AML-193 (cell line): ENCODE results near the gene TMEM200B.
"Not testable (repeated sequence)": the region's sequence is repeated elsewhere in the genome, so short reads cannot be mapped to it uniquely, and the experiment has no call there.

Experiments
- DNase-seq, 2 experiments: peaks; one replicate each; lab custom pipeline; 2025; lab: John Stamatoyannopoulos, UW

Gene TMEM200B

DNA sequence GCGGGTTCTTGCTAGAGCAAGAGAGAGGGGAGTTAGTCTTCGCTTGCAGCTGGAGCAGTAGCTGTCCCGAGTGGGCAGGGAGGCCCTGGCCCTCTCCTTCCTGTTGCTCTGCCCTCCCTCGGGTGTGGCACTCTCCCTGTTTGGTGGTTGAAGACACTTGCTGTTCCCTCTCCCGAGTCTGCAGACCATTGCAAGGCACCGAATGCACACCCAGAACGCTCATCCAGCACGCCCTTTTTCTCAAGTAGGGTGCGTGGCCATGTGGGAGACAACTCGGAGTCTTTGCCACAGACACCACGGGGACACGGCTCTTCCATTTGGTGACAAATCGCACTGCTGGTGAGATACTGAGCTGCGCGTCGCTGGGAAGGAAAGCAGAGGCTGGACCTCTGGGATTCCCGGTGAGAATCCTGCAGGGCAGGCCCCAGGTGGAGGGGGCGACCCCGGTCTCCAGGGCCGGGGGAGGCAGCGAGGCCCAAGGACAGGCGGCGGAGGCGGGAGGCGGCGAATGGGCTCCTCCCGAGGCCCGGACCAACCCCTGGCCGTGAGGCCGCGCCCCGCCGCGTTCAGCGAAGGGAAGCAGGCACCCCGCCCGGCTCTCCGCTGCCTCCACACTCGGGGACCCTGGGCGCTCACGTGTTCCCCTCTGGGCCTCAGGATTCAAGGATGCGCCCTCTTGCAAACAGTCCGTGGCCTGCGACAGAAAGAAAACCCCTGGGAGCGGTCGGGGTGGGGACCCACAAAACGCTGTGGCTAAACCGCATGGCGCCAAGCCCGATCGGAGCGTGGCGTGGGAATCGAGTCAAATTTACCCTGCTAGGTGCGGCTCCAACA, 10.4 kb upstream of the TMEM200B start:
- DNase-seq = no peak

- DNase-seq = not testable (repeated sequence)
Observed at GRCh38 chr1:29131056-29131455, 7.4 kb upstream of the TMEM200B start.

GRCh38 chr1:29129916-29130315, 6.2 kb upstream of the TMEM200B start:
- no peak for DNase-seq

GRCh38 chr1:29128739-29129138, 5.0 kb upstream of the TMEM200B start:
- DNase-seq = no peak

DNA sequence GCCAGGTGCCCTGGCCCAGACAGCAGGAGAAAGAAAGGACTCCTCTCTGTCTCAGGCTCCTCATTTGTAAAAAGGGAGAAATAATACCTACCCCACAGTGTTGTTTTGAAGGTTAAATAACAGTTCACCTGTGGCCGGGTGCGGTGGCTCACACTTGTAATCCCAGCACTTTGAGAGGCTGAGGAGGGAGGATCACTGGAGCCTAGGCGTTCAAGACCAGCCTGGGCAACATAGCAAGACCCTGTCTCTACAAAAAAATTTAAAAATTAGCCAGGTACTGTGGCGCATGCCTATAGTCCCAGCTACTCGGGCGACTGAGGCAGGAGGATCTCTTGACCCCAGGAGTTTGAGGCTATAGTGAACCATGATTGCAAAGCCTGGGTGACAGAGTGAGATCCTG, 2.5 kb upstream of the TMEM200B start:
- no peak for DNase-seq

- no peak for DNase-seq
Observed at GRCh38 chr1:29125788-29126187, 2.1 kb upstream of the TMEM200B start.

GRCh38 chr1:29125237-29125641, 1.5 kb upstream of the TMEM200B start:
- DNase-seq = no peak

- no peak for DNase-seq
Observed at GRCh38 chr1:29124366-29125236, 898 bp upstream of the TMEM200B start.

DNA sequence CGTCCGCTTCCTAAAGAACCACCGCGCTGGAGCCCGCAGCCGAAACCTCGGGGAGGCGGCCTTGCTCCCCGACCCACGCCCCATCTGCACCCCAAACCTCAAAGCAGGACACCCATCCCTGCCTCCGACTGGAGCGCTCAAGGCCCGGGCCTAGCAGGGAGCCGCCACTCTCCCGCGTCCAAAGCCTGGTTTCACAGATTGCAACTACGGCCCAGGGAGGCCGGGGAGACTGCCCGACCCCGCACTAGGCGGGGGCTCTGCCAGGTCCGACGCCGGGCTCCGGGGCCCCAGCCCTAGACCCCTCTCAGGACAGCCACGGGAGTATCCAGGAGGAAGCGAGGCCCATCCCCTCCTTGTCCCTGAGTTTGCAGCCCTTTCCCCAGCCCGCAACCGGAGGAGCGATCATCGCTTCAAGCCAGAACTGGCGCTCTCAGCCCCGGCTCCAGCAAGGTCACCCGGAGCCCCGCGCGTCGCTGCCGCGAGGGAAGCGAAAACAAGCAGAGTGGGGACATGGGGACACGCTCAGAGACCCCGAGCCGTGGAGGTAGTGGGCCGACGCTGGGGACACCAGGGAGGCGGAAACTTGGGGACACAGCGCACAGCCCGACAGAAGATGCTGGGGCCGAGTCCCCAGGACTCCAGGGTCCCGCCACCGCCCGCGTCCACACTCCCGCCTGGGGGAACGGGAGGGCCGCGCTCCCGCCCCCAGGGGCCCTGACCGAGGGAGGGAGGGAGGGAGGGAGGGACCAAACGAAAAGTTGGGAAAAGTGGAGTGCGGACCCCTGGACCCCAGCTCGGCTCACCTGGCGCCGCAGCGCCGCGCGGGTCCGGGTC, 433 bp downstream of the TMEM200B start:
- DNase-seq = no peak

- no peak for DNase-seq
Observed at GRCh38 chr1:29122682-29123052, 1.0 kb downstream of the TMEM200B start.

DNA sequence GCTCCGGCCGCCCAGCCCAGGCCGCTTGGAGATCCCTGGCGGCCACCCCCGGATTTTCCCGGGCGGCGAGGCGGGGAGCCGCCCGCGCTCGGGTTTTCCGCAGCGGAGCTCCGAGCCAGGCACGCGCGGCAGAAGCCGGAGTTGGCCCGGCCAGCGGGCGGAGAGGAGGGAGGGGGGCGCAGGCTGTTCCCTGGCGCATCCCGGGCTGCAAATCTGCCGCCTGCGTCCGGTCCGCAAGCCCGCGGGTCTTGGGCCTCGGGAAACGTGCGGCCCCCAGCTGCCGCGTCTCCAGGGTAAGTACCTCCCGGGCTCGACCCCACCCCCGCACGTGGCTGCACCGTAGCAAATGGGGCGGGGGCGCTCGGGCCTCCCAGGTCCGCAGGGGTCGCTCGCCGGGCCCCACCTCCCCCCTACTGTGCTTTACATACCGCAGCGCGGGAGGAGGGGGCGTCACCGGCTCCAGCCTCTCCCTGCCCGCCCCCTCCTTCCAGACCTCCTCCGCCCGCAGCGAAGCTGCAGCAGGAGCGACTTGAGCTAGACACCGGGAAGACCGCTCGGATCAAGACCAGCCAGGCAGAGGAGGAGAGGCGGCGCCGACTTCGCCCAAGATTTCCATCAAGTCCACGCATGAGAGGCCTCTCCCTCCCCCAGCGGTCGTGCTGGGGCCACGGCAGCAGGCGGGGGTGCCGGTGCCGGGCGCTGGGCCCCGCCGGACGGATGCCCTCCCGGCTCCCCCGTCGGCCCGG, 1.6 kb downstream of the TMEM200B start:
- no peak for DNase-seq

- no peak for DNase-seq
Observed at GRCh38 chr1:29121516-29121935, 2.2 kb downstream of the TMEM200B start.

DNA sequence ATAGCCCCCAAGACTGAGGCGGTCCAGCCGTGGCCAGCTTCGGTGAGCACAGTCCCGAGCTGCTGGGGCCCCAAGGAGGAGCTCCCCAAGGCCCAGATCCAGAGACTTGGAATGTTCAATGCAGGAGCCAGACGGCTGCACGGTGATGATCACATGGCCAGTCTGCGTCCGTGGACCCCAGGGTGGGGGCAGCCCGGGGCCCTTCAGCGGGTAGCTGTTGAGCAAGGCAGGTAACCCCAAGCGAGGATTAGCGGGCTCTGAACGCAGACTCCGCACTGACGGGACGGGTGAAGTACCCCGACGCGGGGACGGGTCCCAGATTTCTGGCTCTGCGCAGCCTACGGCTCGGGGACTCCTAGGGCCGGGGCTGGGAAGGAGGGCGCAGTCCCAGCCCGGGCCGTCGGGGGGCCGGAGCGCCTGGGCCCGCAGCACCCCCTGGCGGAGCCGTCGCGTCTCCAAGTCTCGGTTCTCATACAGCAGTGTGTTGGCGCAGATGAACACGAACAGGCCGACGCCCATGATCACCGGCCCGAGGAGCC, 2.7 kb downstream of the TMEM200B start:
- DNase-seq = no peak

DNA sequence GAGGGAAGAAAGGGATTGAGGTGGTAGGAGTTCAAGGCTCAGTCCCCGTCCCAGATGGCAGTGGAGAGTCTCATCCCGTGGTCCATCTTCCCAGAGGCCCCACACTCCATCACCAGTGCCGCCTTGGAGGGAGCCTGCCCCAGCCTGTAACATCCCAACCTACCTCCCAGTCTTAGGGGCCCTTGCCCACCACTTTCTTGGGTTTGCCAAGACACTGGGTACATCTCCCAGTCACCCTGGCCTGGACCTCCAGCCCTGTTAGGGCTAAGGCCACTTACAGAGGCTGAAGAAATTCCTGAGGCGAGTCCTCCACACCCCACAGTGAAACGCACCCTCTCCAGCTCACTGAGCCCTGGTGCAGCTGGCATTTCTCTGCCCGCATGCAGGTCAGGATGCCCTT, 3.3 kb downstream of the TMEM200B start:
- DNase-seq = no peak

GRCh38 chr1:29119121-29119929, 4.4 kb downstream of the TMEM200B start:
- no peak for DNase-seq

- DNase-seq = no peak
Observed at GRCh38 chr1:29117381-29117780, 6.3 kb downstream of the TMEM200B start.

- no peak for DNase-seq
Observed at GRCh38 chr1:29114654-29115053, 9.0 kb downstream of the TMEM200B start.

DNA sequence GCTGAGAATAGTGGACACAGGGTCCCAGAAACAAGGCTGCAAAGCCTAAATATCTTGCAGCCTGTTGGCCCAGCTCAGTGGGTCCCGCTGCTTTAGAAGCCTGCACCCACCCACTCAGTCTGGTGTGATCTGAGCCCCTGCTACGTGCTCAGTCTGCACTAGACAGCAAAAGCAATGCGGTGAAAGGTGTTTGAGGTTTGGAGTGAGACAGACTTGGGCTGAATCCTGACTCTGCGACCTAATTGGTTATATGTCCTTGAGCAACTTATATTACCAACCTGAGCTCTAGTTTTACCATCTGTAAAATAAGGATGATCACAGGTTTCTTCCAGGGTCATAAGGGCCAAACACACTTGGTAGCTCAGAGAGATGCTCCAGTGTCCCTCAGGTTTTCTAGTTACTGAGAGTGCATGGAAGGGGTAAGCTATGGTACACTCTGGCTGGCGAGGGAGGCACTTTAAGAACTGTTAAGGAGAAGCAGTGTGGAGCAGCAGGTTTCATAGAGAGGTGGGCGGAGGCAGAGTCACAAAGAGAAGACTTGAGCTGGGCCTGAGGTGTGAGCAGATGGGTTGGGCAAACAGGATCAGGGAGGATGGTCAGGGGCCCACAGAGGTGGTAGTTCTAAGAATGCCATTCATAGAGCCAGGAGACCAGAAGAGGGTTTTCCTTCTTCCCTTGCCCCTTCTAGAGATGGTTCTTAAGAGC, 10.1 kb downstream of the TMEM200B start:
- DNase-seq = no peak

GRCh38 chr1:29112705-29113412, 10.8 kb downstream of the TMEM200B start:
- no peak for DNase-seq
